Measurements from ENCODE around the gene IMPG2. TPM values are rescaled to one million over a fixed set of nuclear protein-coding genes. Genes with fewer than 3 reads are reported as not detected.

IMPG2 gene
- total and polyA plus RNA-seq, 4 donors = 0.01 to 0.37 (median 0.25) TPM; not detected in 1

GRCh38 chr3:101223016-101223415 is 97.4 kb downstream of the IMPG2 start:
- no peak overlapping the region for H3K4me3 ChIP-seq (ENCODE audit: low read depth in 1 of 3, low read length in 3 of 3)
- H3K27ac ChIP-seq (ENCODE audit: low read depth in 1 of 2, low read length in 2 of 2) = no peak overlapping the region
- TF ChIP-seq HNF4A (conservative IDR thresholded peaks at IDR 0.05) (no peak), GABPA (IDR thresholded peaks at IDR 0.05 in 1 of 2, conservative IDR thresholded peaks at IDR 0.05 in 1 of 2) (no peak), CTCF (IDR thresholded peaks at IDR 0.05; ENCODE audit: low read depth, low read length, missing input control) (no peak), RAD21 (IDR thresholded peaks at IDR 0.05) (no peak)
- no peak overlapping the region for H3K9ac ChIP-seq (ENCODE audit: low read depth in 1 of 2, low read length in 2 of 2)
- H3K4me1 ChIP-seq (ENCODE audit: control insufficient read depth in 4 of 4, insufficient read depth in 4 of 4, low read length in 3 of 4) = no peaks in the 10 kb centered on the region
- 89% methylated on average over 3 of the region's 3 CpGs for WGBS
- no peak for DNase-seq (ENCODE audit: low spot score)
- no peaks in the 10 kb centered on the region for H3K36me3 ChIP-seq (ENCODE audit: control insufficient read depth in 4 of 4, insufficient read depth in 3 of 4, low read depth in 1 of 4, low read length in 3 of 4)
- H3K9me3 ChIP-seq (ENCODE audit: control insufficient read depth in 4 of 4, low read length in 3 of 4) = peaks cover 0 to 9% (median 8%) of the 10 kb centered on the region in 4 donors
- no peaks in the 10 kb centered on the region for H3K27me3 ChIP-seq (ENCODE audit: control insufficient read depth in 4 of 4, insufficient read depth in 4 of 4, low read length in 3 of 4)

- Histone ChIP-seq H3K36me3 (ENCODE audit: control insufficient read depth in 4 of 4, insufficient read depth in 3 of 4, low read depth in 1 of 4, low read length in 3 of 4) (no peaks in the 10 kb centered on the region), H3K9ac (ENCODE audit: low read depth in 1 of 2, low read length in 2 of 2) (no peak overlapping the region), H3K27ac (ENCODE audit: low read depth in 1 of 2, low read length in 2 of 2) (no peak overlapping the region), H3K4me1 (ENCODE audit: control insufficient read depth in 4 of 4, insufficient read depth in 4 of 4, low read length in 3 of 4) (no peaks in the 10 kb centered on the region), H3K27me3 (ENCODE audit: control insufficient read depth in 4 of 4, insufficient read depth in 4 of 4, low read length in 3 of 4) (no peaks in the 10 kb centered on the region), H3K4me3 (ENCODE audit: low read depth in 1 of 3, low read length in 3 of 3) (no peak overlapping the region), H3K9me3 (ENCODE audit: control insufficient read depth in 4 of 4, low read length in 3 of 4) (peaks cover 0 to 9% (median 8%) of the 10 kb centered on the region in 4 donors)
- WGBS = 88% methylated on average over 4 of the region's 4 CpGs
- DNase-seq (ENCODE audit: low spot score) = no peak
- TF ChIP-seq ATF3 (IDR thresholded peaks at IDR 0.05) = no peak
- TF ChIP-seq HNF4A (conservative IDR thresholded peaks at IDR 0.05) = no peak
- no peak for TF ChIP-seq YY1 (IDR thresholded peaks at IDR 0.05)
Observed at GRCh38 chr3:101219842-101220560, 100.4 kb downstream of the IMPG2 start.

- H3K9me3 ChIP-seq (ENCODE audit: control insufficient read depth in 4 of 4, low read length in 3 of 4) = peaks cover 2 to 13% (median 10%) of the 10 kb centered on the region in 4 donors
- H3K36me3 ChIP-seq (ENCODE audit: control insufficient read depth in 4 of 4, insufficient read depth in 3 of 4, low read depth in 1 of 4, low read length in 3 of 4) = no peaks in the 10 kb centered on the region
- H3K4me3 ChIP-seq (ENCODE audit: low read depth in 1 of 3, low read length in 3 of 3) = no peak overlapping the region
- no peak for DNase-seq (ENCODE audit: low spot score)
- H3K27me3 ChIP-seq (ENCODE audit: control insufficient read depth in 4 of 4, insufficient read depth in 4 of 4, low read length in 3 of 4) = no peaks in the 10 kb centered on the region
- H3K9ac ChIP-seq (ENCODE audit: low read depth in 1 of 2, low read length in 2 of 2) = no peak overlapping the region
- H3K27ac ChIP-seq (ENCODE audit: low read depth in 1 of 2, low read length in 2 of 2) = no peak overlapping the region
- no peaks in the 10 kb centered on the region for H3K4me1 ChIP-seq (ENCODE audit: control insufficient read depth in 4 of 4, insufficient read depth in 4 of 4, low read length in 3 of 4)
- WGBS = 65% methylated on average over 3 of the region's 3 CpGs
- TF ChIP-seq RAD21 (IDR thresholded peaks at IDR 0.05) (no peak), JUND (IDR thresholded peaks at IDR 0.05) (no peak), MAX (IDR thresholded peaks at IDR 0.05) (no peak), CTCF (IDR thresholded peaks at IDR 0.05; ENCODE audit: low read depth, low read length, missing input control) (no peak), YY1 (IDR thresholded peaks at IDR 0.05) (no peak), ATF3 (IDR thresholded peaks at IDR 0.05) (no peak), FOXA2 (IDR thresholded peaks at IDR 0.05) (no peak), GABPA (IDR thresholded peaks at IDR 0.05 in 1 of 2, conservative IDR thresholded peaks at IDR 0.05 in 1 of 2) (no peak), NR2F2 (IDR thresholded peaks at IDR 0.05) (no peak), HNF4G (IDR thresholded peaks at IDR 0.05) (no peak), RXRA (IDR thresholded peaks at IDR 0.05) (no peak), REST (IDR thresholded peaks at IDR 0.05) (no peak), TAF1 (conservative IDR thresholded peaks at IDR 0.05) (no peak)
Observed at GRCh38 chr3:101217472-101218245, 102.7 kb downstream of the IMPG2 start.

Measured in liver (tissue), 9 donors.